Thyroid gland (tissue), 4 donors: ENCODE data around the gene WFDC10B.

Source experiments
- POLR2A ChIP-seq, 2 donors: fragments of 450-650 bp; IDR thresholded peaks; one replicate each; pipeline ENCODE4 v1.6.1; 2017; ENCODE audit warnings: antibody characterized with exemption in 2 of 2, mild to moderate bottlenecking in 2 of 2, moderate library complexity in 1 of 2
- TF ChIP-seq, protein P1 (sequence below), 6 experiments: fragments of 200-600 bp in 3 of 6; fragments of 450-650 bp in 3 of 6; sonication (generic) in 3 of 6; IDR thresholded peaks; one replicate each; pipeline ENCODE4 v1.5.1; 2016 to 2019; ENCODE audit warnings: antibody characterized with exemption in 6 of 6, mild to moderate bottlenecking in 2 of 6, inconsistent platforms in 1 of 6, moderate library complexity in 1 of 6

DNA sequence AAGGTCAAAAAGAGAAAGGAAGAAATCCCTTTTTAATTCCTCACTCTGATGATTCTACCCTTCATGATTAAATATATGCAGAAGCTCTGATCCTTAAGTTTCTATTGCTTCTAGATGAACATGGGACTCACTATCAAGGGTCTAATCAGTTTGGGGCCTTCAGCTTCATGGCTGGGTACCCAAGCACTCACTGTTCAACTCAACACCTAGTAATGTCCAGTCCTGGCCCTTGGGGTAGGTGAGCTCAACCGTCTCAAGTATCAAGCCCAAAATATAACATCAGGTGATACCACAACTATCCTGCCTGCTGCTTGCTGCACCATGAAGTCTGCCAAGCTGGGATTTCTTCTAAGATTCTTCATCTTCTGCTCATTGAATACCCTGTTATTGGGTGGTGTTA, 17.2 kb upstream of the WFDC10B start, which contains the start of gene SPINT4:
- TF ChIP-seq, protein P1, sequence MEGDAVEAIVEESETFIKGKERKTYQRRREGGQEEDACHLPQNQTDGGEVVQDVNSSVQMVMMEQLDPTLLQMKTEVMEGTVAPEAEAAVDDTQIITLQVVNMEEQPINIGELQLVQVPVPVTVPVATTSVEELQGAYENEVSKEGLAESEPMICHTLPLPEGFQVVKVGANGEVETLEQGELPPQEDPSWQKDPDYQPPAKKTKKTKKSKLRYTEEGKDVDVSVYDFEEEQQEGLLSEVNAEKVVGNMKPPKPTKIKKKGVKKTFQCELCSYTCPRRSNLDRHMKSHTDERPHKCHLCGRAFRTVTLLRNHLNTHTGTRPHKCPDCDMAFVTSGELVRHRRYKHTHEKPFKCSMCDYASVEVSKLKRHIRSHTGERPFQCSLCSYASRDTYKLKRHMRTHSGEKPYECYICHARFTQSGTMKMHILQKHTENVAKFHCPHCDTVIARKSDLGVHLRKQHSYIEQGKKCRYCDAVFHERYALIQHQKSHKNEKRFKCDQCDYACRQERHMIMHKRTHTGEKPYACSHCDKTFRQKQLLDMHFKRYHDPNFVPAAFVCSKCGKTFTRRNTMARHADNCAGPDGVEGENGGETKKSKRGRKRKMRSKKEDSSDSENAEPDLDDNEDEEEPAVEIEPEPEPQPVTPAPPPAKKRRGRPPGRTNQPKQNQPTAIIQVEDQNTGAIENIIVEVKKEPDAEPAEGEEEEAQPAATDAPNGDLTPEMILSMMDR (IDR thresholded peaks at IDR 0.05), result no peak
- no peak for TF ChIP-seq POLR2A (IDR thresholded peaks at IDR 0.05)
